Tibial nerve (tissue), 4 donors: ENCODE results near the gene TSPAN2. TPM values are rescaled to one million over a fixed set of nuclear protein-coding genes. Genes with fewer than 3 reads are reported as not detected.

Experiments used
- DNase-seq, 2 donors: peaks; one replicate each; pipeline ENCODE4 v3.0.0-alpha.2; 2019; ENCODE audit warnings: low spot score in 2 of 2
- H3K27ac ChIP-seq, 4 donors: fragments of 200-600 bp; sonication (generic) in 3 of 4; one replicate each; pipeline ENCODE4 v1.5.1; 2017 to 2019; ENCODE audit warnings: mild to moderate bottlenecking in 1 of 4
- H3K27me3 ChIP-seq, 2 donors: fragments of 200-600 bp; sonication (generic) in 1 of 2; one replicate each; pipeline versions ENCODE4 v1.5.1 to v1.6.0; 2017 to 2019
- H3K36me3 ChIP-seq, 3 donors: fragments of 200-600 bp; sonication (generic); one replicate each; pipeline ENCODE4 v1.5.1; 2018 to 2019
- H3K4me1 ChIP-seq, 4 donors: fragments of 200-600 bp; sonication (generic) in 3 of 4; one replicate each; pipeline ENCODE4 v1.5.1; 2017 to 2019
- H3K4me3 ChIP-seq, 4 donors: fragments of 200-600 bp; sonication (generic) in 3 of 4; one replicate each; pipeline ENCODE4 v1.5.1; 2017 to 2019; ENCODE audit warnings: mild to moderate bottlenecking in 1 of 4, moderate library complexity in 1 of 4
- H3K9me3 ChIP-seq, 4 donors: fragments of 200-600 bp; sonication (generic) in 3 of 4; one replicate each; pipeline ENCODE4 v1.5.1; 2017 to 2019
- CTCF ChIP-seq, 5 experiments: fragments of 200-600 bp in 3 of 5; fragments of 450-650 bp in 2 of 5; sonication (generic) in 3 of 5; IDR thresholded peaks; one replicate each; pipeline ENCODE4 v1.5.1; 2016 to 2019; ENCODE audit warnings: antibody characterized with exemption in 5 of 5, mild to moderate bottlenecking in 3 of 5, moderate library complexity in 2 of 5
- EP300 ChIP-seq, 2 donors: sonication (generic); formaldehyde crosslinking; IDR thresholded peaks; one replicate each; pipeline ENCODE4 v1.6.1; 2017; ENCODE audit warnings: antibody characterized with exemption in 2 of 2, mild to moderate bottlenecking in 1 of 2
- POLR2A ChIP-seq, 2 donors: fragments of 450-650 bp; IDR thresholded peaks; one replicate each; pipeline ENCODE4 v1.6.1; 2017; ENCODE audit warnings: antibody characterized with exemption in 2 of 2, mild to moderate bottlenecking in 2 of 2, moderate library complexity in 2 of 2
- WGBS, 2 donors: methylation state at CpG; one replicate each; pipeline ENCODE4 v1.1.5; 2018; 5-methylcytosine and 5-hydroxymethylcytosine counted together
- total RNA-seq, 4 donors: library from RNA; depleted of rRNA; stranded (reverse); fragments of >200 nt; gene quantifications; one replicate each; pipeline ENCODE4 v1.1.0, GENCODE V29; 2016

The TSPAN2 gene
- total RNA-seq, 4 donors from 2014 or later = 0.84 to 7.1 (median 3.2) TPM

- no peak overlapping the region for H3K4me3 ChIP-seq
- no peak for TF ChIP-seq EP300 (IDR thresholded peaks at IDR 0.05)
- no peak for TF ChIP-seq CTCF (IDR thresholded peaks at IDR 0.05)
- TF ChIP-seq POLR2A (IDR thresholded peaks at IDR 0.05) = no peak
- no peaks in the 10 kb centered on the region for H3K9me3 ChIP-seq
- DNase-seq = no peak
- H3K4me1 ChIP-seq = no peaks in the 10 kb centered on the region
- H3K27ac ChIP-seq = no peak overlapping the region
- H3K27me3 ChIP-seq = no peaks in the 10 kb centered on the region
- WGBS, 2 donors = 83 to 91% methylated on average over 10 of the region's 10 CpGs
- no peaks in the 10 kb centered on the region for H3K36me3 ChIP-seq
These were observed 15.8 kb downstream of the TSPAN2 start for GRCh38 chr1:115073298-115074087.

GRCh38 chr1:115071012-115071664 is 18.2 kb downstream of the TSPAN2 start:
- TF ChIP-seq EP300 (IDR thresholded peaks at IDR 0.05) = no peak
- no peak for TF ChIP-seq CTCF (IDR thresholded peaks at IDR 0.05)
- TF ChIP-seq POLR2A (IDR thresholded peaks at IDR 0.05) = no peak
- Histone ChIP-seq H3K27me3 (no peaks in the 10 kb centered on the region), H3K36me3 (no peaks in the 10 kb centered on the region), H3K9me3 (no peaks in the 10 kb centered on the region), H3K4me3 (no peak overlapping the region), H3K4me1 (no peaks in the 10 kb centered on the region), H3K27ac (no peak overlapping the region)
- no peak for DNase-seq
- 83 to 85% methylated on average over 6 of the region's 6 CpGs for WGBS, 2 donors

DNA sequence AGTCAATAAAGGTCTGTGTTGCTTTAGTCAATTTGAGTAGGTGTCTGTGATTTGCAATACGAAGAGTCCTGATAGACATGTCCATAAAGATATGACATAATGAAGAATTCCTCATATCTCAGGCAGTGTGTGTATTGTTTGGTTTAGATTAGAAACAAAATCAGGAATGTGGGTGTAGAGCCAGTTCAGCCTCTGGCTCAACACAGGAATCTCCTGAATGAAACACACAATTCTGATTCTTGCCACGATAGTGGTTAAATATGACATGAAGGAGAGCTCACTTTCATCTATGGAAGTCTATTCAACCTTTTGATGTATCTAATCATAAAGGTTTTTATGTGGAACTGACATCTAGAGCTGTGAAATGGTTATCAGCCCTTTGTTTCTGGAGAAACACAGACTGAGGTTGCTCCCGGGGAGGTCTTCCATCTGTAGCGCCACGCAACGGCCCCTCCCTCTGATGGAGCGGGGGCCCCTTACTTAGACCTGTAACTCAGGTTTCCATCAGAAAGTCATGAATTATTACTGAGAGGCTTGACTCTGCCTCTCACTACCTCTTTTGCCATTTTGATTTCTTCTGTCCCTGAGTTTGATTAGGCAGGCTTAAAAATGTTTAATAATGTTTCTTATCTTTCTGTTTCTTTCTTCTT is 19.5 kb downstream of the TSPAN2 start:
- Histone ChIP-seq H3K4me1 (no peaks in the 10 kb centered on the region), H3K9me3 (no peaks in the 10 kb centered on the region), H3K36me3 (no peaks in the 10 kb centered on the region), H3K27ac (no peak overlapping the region), H3K4me3 (no peak overlapping the region), H3K27me3 (no peaks in the 10 kb centered on the region)
- WGBS, 2 donors = 79 to 86% methylated on average over 7 of the region's 7 CpGs
- DNase-seq = no peak
- TF ChIP-seq POLR2A (IDR thresholded peaks at IDR 0.05) (no peak), EP300 (IDR thresholded peaks at IDR 0.05) (no peak), CTCF (IDR thresholded peaks at IDR 0.05) (no peak)

- no peak for TF ChIP-seq EP300 (IDR thresholded peaks at IDR 0.05)
- no peak for TF ChIP-seq CTCF (IDR thresholded peaks at IDR 0.05)
- TF ChIP-seq POLR2A (IDR thresholded peaks at IDR 0.05) = no peak
- no peaks in the 10 kb centered on the region for H3K27me3 ChIP-seq
- H3K9me3 ChIP-seq = no peaks in the 10 kb centered on the region
- H3K27ac ChIP-seq = no peak overlapping the region
- H3K36me3 ChIP-seq = no peaks in the 10 kb centered on the region
- WGBS, 2 donors = 77% methylated on average over 12 of the region's 12 CpGs
- no peak for DNase-seq
- no peak overlapping the region for H3K4me3 ChIP-seq
- H3K4me1 ChIP-seq = no peaks in the 10 kb centered on the region
These were observed 20.3 kb downstream of the TSPAN2 start for GRCh38 chr1:115068826-115069585.
